RWPE2 (cell line): ENCODE results near the gene LMOD3.

Source experiments
- ATAC-seq: fragments of 200-7000 bp; cut with Tn5 transposase; 3 replicates; pipeline ENCODE4 v1.9.1; 2021; ENCODE audit warnings: low read depth
- DNase-seq: peaks from one replicate; pipeline ENCODE4 v3.0.0-alpha.2; 2020; ENCODE audit warnings: low spot score
- H3K27ac ChIP-seq: fragments of 450-650 bp; 2 replicates; pipeline ENCODE4 v1.5.1; 2017; ENCODE audit warnings: mild to moderate bottlenecking; ENCODE audit not compliant: poor library complexity, severe bottlenecking
- H3K27me3 ChIP-seq: fragments of 250-450 bp; sonication (Bioruptor Pico); 2 replicates; pipeline ENCODE4 v1.5.1; 2021; ENCODE audit warnings: mild to moderate bottlenecking, moderate library complexity; ENCODE audit not compliant: insufficient read depth, poor library complexity, severe bottlenecking
- H3K36me3 ChIP-seq: fragments of 250-450 bp; sonication (Bioruptor Pico); 2 replicates; pipeline ENCODE4 v1.5.1; 2020; ENCODE audit warnings: low read depth, mild to moderate bottlenecking, moderate library complexity
- H3K4me1 ChIP-seq: fragments of 250-450 bp; sonication (Bioruptor Pico); 2 replicates; pipeline ENCODE4 v1.5.1; 2021; ENCODE audit warnings: mild to moderate bottlenecking, moderate library complexity; ENCODE audit not compliant: insufficient read depth, poor library complexity, severe bottlenecking
- H3K4me3 ChIP-seq: fragments of 250-450 bp; sonication (Bioruptor Pico); 2 replicates; pipeline ENCODE4 v1.5.1; 2021; ENCODE audit warnings: mild to moderate bottlenecking, moderate library complexity; ENCODE audit not compliant: severe bottlenecking
- H3K9me3 ChIP-seq: fragments of 250-450 bp; sonication (Bioruptor Pico); 2 replicates; pipeline ENCODE4 v1.5.1; 2021; ENCODE audit warnings: mild to moderate bottlenecking, moderate library complexity; ENCODE audit not compliant: severe bottlenecking
- TF ChIP-seq, protein P1 (sequence below): fragments of 450-650 bp; IDR thresholded peaks from one replicate; pipeline ENCODE4 v1.5.1; 2017; ENCODE audit warnings: mild to moderate bottlenecking, moderate library complexity; ENCODE audit not compliant: poor library complexity, severe bottlenecking

Gene LMOD3

DNA sequence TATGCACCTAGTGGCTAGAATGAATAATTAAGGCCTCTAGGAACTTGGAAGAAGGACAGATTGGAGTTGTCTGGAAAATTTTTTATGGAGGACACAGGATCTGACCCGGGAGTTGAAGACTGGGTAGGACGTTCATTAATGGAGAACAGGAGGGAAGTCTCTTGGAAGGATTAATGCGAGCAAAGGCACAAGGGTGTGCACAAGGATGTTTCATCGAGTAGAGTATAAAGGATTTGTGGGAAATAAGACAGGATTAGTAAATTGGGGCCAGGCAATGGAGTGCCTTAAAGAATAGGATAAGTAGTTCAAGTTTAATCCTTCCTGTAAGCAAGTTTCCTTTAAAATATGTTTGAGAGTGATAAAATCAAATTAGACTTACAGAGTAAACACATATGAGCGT is 14.6 kb downstream of the LMOD3 start:
- DNase-seq (no peak), ATAC-seq (no peak)
- TF ChIP-seq, protein P1, sequence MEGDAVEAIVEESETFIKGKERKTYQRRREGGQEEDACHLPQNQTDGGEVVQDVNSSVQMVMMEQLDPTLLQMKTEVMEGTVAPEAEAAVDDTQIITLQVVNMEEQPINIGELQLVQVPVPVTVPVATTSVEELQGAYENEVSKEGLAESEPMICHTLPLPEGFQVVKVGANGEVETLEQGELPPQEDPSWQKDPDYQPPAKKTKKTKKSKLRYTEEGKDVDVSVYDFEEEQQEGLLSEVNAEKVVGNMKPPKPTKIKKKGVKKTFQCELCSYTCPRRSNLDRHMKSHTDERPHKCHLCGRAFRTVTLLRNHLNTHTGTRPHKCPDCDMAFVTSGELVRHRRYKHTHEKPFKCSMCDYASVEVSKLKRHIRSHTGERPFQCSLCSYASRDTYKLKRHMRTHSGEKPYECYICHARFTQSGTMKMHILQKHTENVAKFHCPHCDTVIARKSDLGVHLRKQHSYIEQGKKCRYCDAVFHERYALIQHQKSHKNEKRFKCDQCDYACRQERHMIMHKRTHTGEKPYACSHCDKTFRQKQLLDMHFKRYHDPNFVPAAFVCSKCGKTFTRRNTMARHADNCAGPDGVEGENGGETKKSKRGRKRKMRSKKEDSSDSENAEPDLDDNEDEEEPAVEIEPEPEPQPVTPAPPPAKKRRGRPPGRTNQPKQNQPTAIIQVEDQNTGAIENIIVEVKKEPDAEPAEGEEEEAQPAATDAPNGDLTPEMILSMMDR = no peak
- Histone ChIP-seq H3K27me3 (no peaks in the 10 kb centered on the region), H3K9me3 (no peaks in the 10 kb centered on the region), H3K4me1 (no peaks in the 10 kb centered on the region), H3K4me3 (no peak overlapping the region), H3K36me3 (peaks cover 33% of the 10 kb centered on the region), H3K27ac (no peak overlapping the region)

DNA sequence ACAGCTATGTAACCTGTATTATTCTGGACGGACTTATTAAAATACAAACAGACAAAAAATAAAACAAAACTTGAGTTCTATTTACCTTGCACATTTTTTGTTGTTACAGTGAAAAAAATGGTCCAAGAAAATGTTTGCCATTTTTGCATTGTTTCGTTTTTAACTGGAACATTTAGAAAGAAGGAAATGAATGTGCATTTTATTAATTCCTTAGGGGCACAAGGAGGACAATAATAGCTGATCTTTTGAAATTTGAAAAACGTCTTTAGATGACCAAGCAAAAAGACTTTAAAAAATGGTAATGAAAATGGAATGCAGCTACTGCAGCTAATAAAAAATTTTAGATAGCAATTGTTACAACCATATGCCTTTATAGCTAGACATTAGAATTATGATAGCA is 17.1 kb downstream of the LMOD3 start:
- DNase-seq = no peak
- H3K4me1 ChIP-seq = no peaks in the 10 kb centered on the region
- no peak overlapping the region for H3K4me3 ChIP-seq
- no peak for ATAC-seq
- H3K9me3 ChIP-seq = no peaks in the 10 kb centered on the region
- H3K27me3 ChIP-seq = no peaks in the 10 kb centered on the region
- H3K36me3 ChIP-seq = peaks cover 50% of the 10 kb centered on the region
- TF ChIP-seq, protein P1 = no peak
- H3K27ac ChIP-seq = no peak overlapping the region

- peaks cover 57% of the 10 kb centered on the region for H3K36me3 ChIP-seq
- TF ChIP-seq, protein P1 = no peak
- no peak overlapping the region for H3K27ac ChIP-seq
Measured at GRCh38 chr3:69104586-69104985, 17.8 kb downstream of the LMOD3 start.

GRCh38 chr3:69103123-69103522 is 19.3 kb downstream of the LMOD3 start:
- H3K4me1 ChIP-seq = no peaks in the 10 kb centered on the region
- H3K4me3 ChIP-seq = no peak overlapping the region
- TF ChIP-seq, protein P1 = no peak
- no peak for ATAC-seq
- no peak for DNase-seq
- no peak overlapping the region for H3K27ac ChIP-seq
- peaks cover 60% of the 10 kb centered on the region for H3K36me3 ChIP-seq
- H3K9me3 ChIP-seq = no peaks in the 10 kb centered on the region
- H3K27me3 ChIP-seq = no peaks in the 10 kb centered on the region

More at GRCh38 chr3:69104586-69104985, 17.8 kb downstream of the LMOD3 start:
- Histone ChIP-seq H3K27me3 (no peaks in the 10 kb centered on the region), H3K4me3 (no peak overlapping the region), H3K4me1 (no peaks in the 10 kb centered on the region), H3K9me3 (no peaks in the 10 kb centered on the region)
- no peak for ATAC-seq
- no peak for DNase-seq

GRCh38 chr3:69102384-69102783 is 20.0 kb downstream of the LMOD3 start:
- DNase-seq (no peak), ATAC-seq (no peak)
- Histone ChIP-seq H3K27ac (no peak overlapping the region), H3K36me3 (peaks cover 63% of the 10 kb centered on the region), H3K4me1 (peaks cover 5% of the 10 kb centered on the region), H3K27me3 (no peaks in the 10 kb centered on the region), H3K9me3 (no peaks in the 10 kb centered on the region), H3K4me3 (no peak overlapping the region)
- TF ChIP-seq, protein P1 = no peak
